RWPE2 (cell line): ENCODE data around the gene CREG2.

Source experiments
- ATAC-seq: fragments of 200-7000 bp; cut with Tn5 transposase; 3 replicates; pipeline ENCODE4 v1.9.1; 2021; ENCODE audit warnings: low read depth
- DNase-seq: peaks from one replicate; pipeline ENCODE4 v3.0.0-alpha.2; 2020; ENCODE audit warnings: low spot score
- H3K27ac ChIP-seq: fragments of 450-650 bp; 2 replicates; pipeline ENCODE4 v1.5.1; 2017; ENCODE audit warnings: mild to moderate bottlenecking; ENCODE audit not compliant: poor library complexity, severe bottlenecking
- H3K27me3 ChIP-seq: fragments of 250-450 bp; sonication (Bioruptor Pico); 2 replicates; pipeline ENCODE4 v1.5.1; 2021; ENCODE audit warnings: mild to moderate bottlenecking, moderate library complexity; ENCODE audit not compliant: insufficient read depth, poor library complexity, severe bottlenecking
- H3K36me3 ChIP-seq: fragments of 250-450 bp; sonication (Bioruptor Pico); 2 replicates; pipeline ENCODE4 v1.5.1; 2020; ENCODE audit warnings: low read depth, mild to moderate bottlenecking, moderate library complexity
- H3K4me1 ChIP-seq: fragments of 250-450 bp; sonication (Bioruptor Pico); 2 replicates; pipeline ENCODE4 v1.5.1; 2021; ENCODE audit warnings: mild to moderate bottlenecking, moderate library complexity; ENCODE audit not compliant: insufficient read depth, poor library complexity, severe bottlenecking
- H3K4me3 ChIP-seq: fragments of 250-450 bp; sonication (Bioruptor Pico); 2 replicates; pipeline ENCODE4 v1.5.1; 2021; ENCODE audit warnings: mild to moderate bottlenecking, moderate library complexity; ENCODE audit not compliant: severe bottlenecking
- H3K9me3 ChIP-seq: fragments of 250-450 bp; sonication (Bioruptor Pico); 2 replicates; pipeline ENCODE4 v1.5.1; 2021; ENCODE audit warnings: mild to moderate bottlenecking, moderate library complexity; ENCODE audit not compliant: severe bottlenecking
- CTCF ChIP-seq: fragments of 450-650 bp; IDR thresholded peaks from one replicate; pipeline ENCODE4 v1.5.1; 2017; ENCODE audit warnings: mild to moderate bottlenecking, moderate library complexity; ENCODE audit not compliant: poor library complexity, severe bottlenecking

CREG2 gene

GRCh38 chr2:101388232-101388631 is 929 bp upstream of the CREG2 start:
- H3K4me3 ChIP-seq, result no peak overlapping the region
- H3K36me3 ChIP-seq, result no peaks in the 10 kb centered on the region; the same call in 1 of the 2 replicates
- H3K27ac ChIP-seq, result peak overlapping the region; percentile 70
- H3K27me3 ChIP-seq, result no peaks in the 10 kb centered on the region
- no peak for TF ChIP-seq CTCF
- ATAC-seq (peak; percentile 78), DNase-seq (no peak)
- H3K9me3 ChIP-seq, result no peaks in the 10 kb centered on the region
- H3K4me1 ChIP-seq, result peaks cover 29% of the 10 kb centered on the region

- H3K4me3 ChIP-seq, result peak overlapping the region; percentile 52
- peaks cover 29% of the 10 kb centered on the region for H3K4me1 ChIP-seq
- no peaks in the 10 kb centered on the region for H3K9me3 ChIP-seq
- DNase-seq (no peak), ATAC-seq (peak; percentile 30)
- H3K27me3 ChIP-seq, result no peaks in the 10 kb centered on the region
- H3K36me3 ChIP-seq, result peaks cover 10% of the 10 kb centered on the region; the same call in 1 of the 2 replicates
- no peak for TF ChIP-seq CTCF
- H3K27ac ChIP-seq, result peak overlapping the region; percentile 70
Observed at GRCh38 chr2:101386599-101387150, 628 bp downstream of the CREG2 start.

- Histone ChIP-seq H3K27ac (no peak overlapping the region), H3K9me3 (no peaks in the 10 kb centered on the region), H3K4me1 (peaks cover 25% of the 10 kb centered on the region), H3K27me3 (no peaks in the 10 kb centered on the region), H3K4me3 (no peak overlapping the region), H3K36me3 (peaks cover 17% of the 10 kb centered on the region)
- ATAC-seq, result no peak
- TF ChIP-seq CTCF, result no peak
- DNase-seq, result no peak
Observed at GRCh38 chr2:101383016-101383541, 4.2 kb downstream of the CREG2 start.

- Histone ChIP-seq H3K4me1 (peaks cover 20% of the 10 kb centered on the region), H3K27ac (no peak overlapping the region), H3K4me3 (no peak overlapping the region), H3K27me3 (no peaks in the 10 kb centered on the region), H3K9me3 (no peaks in the 10 kb centered on the region), H3K36me3 (peaks cover 17% of the 10 kb centered on the region)
- no peak for TF ChIP-seq CTCF
- ATAC-seq (no peak), DNase-seq (no peak)
Observed at GRCh38 chr2:101382442-101382841, 4.9 kb downstream of the CREG2 start.

DNA sequence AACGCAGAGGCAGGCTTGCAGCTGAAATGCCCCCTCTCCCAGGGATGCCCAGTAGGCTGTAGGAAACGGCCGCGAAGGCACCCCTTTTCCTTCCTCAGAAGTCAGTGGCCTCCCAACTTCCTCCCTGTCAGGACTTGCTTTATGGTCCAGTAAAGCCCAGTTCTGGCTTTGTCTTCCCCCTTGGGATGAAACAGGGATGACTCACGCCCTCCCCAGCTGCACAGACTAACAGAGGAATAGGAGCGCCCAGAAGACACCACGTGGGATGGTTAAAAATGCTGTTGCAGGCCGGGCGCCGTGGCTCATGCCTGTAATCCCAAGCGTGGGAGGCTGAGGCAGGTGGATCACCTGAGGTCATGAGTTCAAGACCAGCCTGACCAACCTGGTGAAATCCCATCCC is 6.9 kb downstream of the CREG2 start:
- DNase-seq, result peak; percentile 89
- H3K27ac ChIP-seq, result peak overlapping the region; percentile 48
- H3K9me3 ChIP-seq, result no peaks in the 10 kb centered on the region
- H3K4me3 ChIP-seq, result no peak overlapping the region
- H3K4me1 ChIP-seq, result peaks cover 12% of the 10 kb centered on the region
- peaks cover 17% of the 10 kb centered on the region for H3K36me3 ChIP-seq
- H3K27me3 ChIP-seq, result no peaks in the 10 kb centered on the region
- peak; percentile 99 for ATAC-seq
- no peak for TF ChIP-seq CTCF
